Activated naive CD4-positive, alpha-beta T cell treated with anti-CD3 and anti-CD28 coated beads, Interleukin-2, amount 50 U/mL, for 16 hours (primary cell): ENCODE measurements around the gene ZIC1.

Experiments used
- DNase-seq: peaks from one replicate; pipeline ENCODE4 v3.0.0-alpha.2; 2020

ZIC1 gene

GRCh38 chr3:147424581-147425387 lies 15.6 kb downstream of the ZIC1 start:
- no peak for DNase-seq

- no peak for DNase-seq
These were observed 16.3 kb downstream of the ZIC1 start for GRCh38 chr3:147425388-147425850.

GRCh38 chr3:147426931-147427330 lies 17.8 kb downstream of the ZIC1 start:
- no peak for DNase-seq

GRCh38 chr3:147427746-147428145 lies 18.6 kb downstream of the ZIC1 start:
- DNase-seq = no peak

- DNase-seq = no peak
These were observed 19.2 kb downstream of the ZIC1 start for GRCh38 chr3:147428326-147428725.

- no peak for DNase-seq
These were observed 19.6 kb downstream of the ZIC1 start for GRCh38 chr3:147428754-147429153.

- no peak for DNase-seq
These were observed 22.6 kb downstream of the ZIC1 start for GRCh38 chr3:147431751-147432150.

GRCh38 chr3:147447224-147447623 lies 38.1 kb downstream of the ZIC1 start:
- DNase-seq = no peak

- no peak for DNase-seq
These were observed 40.5 kb downstream of the ZIC1 start for GRCh38 chr3:147449669-147450068.

GRCh38 chr3:147458995-147459704 lies 50.0 kb downstream of the ZIC1 start:
- no peak for DNase-seq

- DNase-seq = no peak
These were observed 53.7 kb downstream of the ZIC1 start for GRCh38 chr3:147462856-147463255.
